ENCODE measurements around the gene FBN3.

Gene FBN3

GRCh38 chr19:8020681-8021080 is 128.7 kb downstream of the FBN3 start:
- no peak for TF ChIP-seq CTCF (conservative IDR thresholded peaks at IDR 0.05; ENCODE audit: low read depth, low read length)
- H3K4me3 ChIP-seq (ENCODE audit: low read depth, low read length), result no peak overlapping the region
- no peak for DNase-seq (ENCODE audit: low read depth)

GRCh38 chr19:8017808-8018207 is 131.6 kb downstream of the FBN3 start:
- no peak overlapping the region for H3K4me3 ChIP-seq (ENCODE audit: low read depth, low read length)

More at GRCh38 chr19:8017808-8018207, 131.6 kb downstream of the FBN3 start:
- DNase-seq (ENCODE audit: low read depth), result no peak
- TF ChIP-seq CTCF (conservative IDR thresholded peaks at IDR 0.05; ENCODE audit: low read depth, low read length), result peak; percentile 32

Data from choroid plexus epithelial cell (primary cell).